Pons (tissue), 1 donor: Measurements from ENCODE around the gene FADS1.

Experiments used
- DNase-seq: peaks from one replicate; pipeline ENCODE4 v3.0.0-alpha.2; 2016; ENCODE audit warnings: low spot score

FADS1 gene

GRCh38 chr11:61846362-61847020 is 29.7 kb upstream of the FADS1 start:
- no peak for DNase-seq

- DNase-seq, result no peak
Observed at GRCh38 chr11:61844909-61845565, 28.2 kb upstream of the FADS1 start.

- DNase-seq, result no peak
Observed at GRCh38 chr11:61842528-61842820, 25.7 kb upstream of the FADS1 start.

GRCh38 chr11:61841636-61842527 is 25.1 kb upstream of the FADS1 start:
- DNase-seq, result peak; percentile 51

GRCh38 chr11:61840371-61840770 is 23.6 kb upstream of the FADS1 start:
- no peak for DNase-seq

GRCh38 chr11:61839742-61840141 is 22.9 kb upstream of the FADS1 start:
- DNase-seq, result no peak

- no peak for DNase-seq
Observed at GRCh38 chr11:61838921-61839320, 22.1 kb upstream of the FADS1 start.

- DNase-seq, result no peak
Observed at GRCh38 chr11:61838501-61838900, 21.7 kb upstream of the FADS1 start.

GRCh38 chr11:61837411-61838005 is 20.7 kb upstream of the FADS1 start:
- no peak for DNase-seq

- DNase-seq, result no peak
Observed at GRCh38 chr11:61836193-61836592, 19.4 kb upstream of the FADS1 start.

GRCh38 chr11:61834278-61835048 is 17.7 kb upstream of the FADS1 start:
- peak; percentile 71 for DNase-seq

- no peak for DNase-seq
Observed at GRCh38 chr11:61833926-61834277, 17.1 kb upstream of the FADS1 start.

GRCh38 chr11:61833471-61833870 is 16.7 kb upstream of the FADS1 start:
- no peak for DNase-seq

- no peak for DNase-seq
Observed at GRCh38 chr11:61832754-61833153, 16.0 kb upstream of the FADS1 start.

GRCh38 chr11:61832207-61832606 is 15.4 kb upstream of the FADS1 start:
- no peak for DNase-seq

GRCh38 chr11:61830237-61831105 is 13.7 kb upstream of the FADS1 start:
- no peak for DNase-seq

GRCh38 chr11:61829806-61830205 is 13.0 kb upstream of the FADS1 start:
- no peak for DNase-seq

- DNase-seq, result no peak
Observed at GRCh38 chr11:61828629-61829407, 12.0 kb upstream of the FADS1 start.

GRCh38 chr11:61828379-61828628 is 11.5 kb upstream of the FADS1 start:
- no peak for DNase-seq

- DNase-seq, result peak; percentile 94
Observed at GRCh38 chr11:61827571-61828378, 11.0 kb upstream of the FADS1 start, which contains the start of gene FADS2. Gene FADS2 (plus strand): TSS chr11:61828300. CDS start chr11:61828391, 91 bp downstream.
